SK-N-SH treated with all-trans-retinoic acid at 6 μM for 48 hours (cell line): ENCODE results near the gene GAK.

Source experiments
- CSDC2 ChIP-seq: fragments of 250-450 bp; sonication (Bioruptor Pico); IDR thresholded peaks from 2 replicates; pipeline ENCODE4 v1.5.0; 2020; ENCODE audit warnings: mild to moderate bottlenecking, moderate library complexity
- OSR1 ChIP-seq: fragments of 250-450 bp; sonication (Bioruptor Pico); IDR thresholded peaks from 2 replicates; pipeline ENCODE4 v1.8.0; 2022; ENCODE audit warnings: moderate library complexity, mild to moderate bottlenecking, inconsistent platforms
- TCF4 ChIP-seq: fragments of 250-450 bp; sonication (Bioruptor Pico); IDR thresholded peaks from 2 replicates; pipeline ENCODE4 v1.8.0; 2021; ENCODE audit warnings: mild to moderate bottlenecking, moderate library complexity, borderline replicate concordance
- TOX ChIP-seq: fragments of 250-450 bp; sonication (Bioruptor Pico); IDR thresholded peaks from 2 replicates; pipeline ENCODE4 v1.8.0; 2021; ENCODE audit warnings: mild to moderate bottlenecking, moderate library complexity, borderline replicate concordance

DNA sequence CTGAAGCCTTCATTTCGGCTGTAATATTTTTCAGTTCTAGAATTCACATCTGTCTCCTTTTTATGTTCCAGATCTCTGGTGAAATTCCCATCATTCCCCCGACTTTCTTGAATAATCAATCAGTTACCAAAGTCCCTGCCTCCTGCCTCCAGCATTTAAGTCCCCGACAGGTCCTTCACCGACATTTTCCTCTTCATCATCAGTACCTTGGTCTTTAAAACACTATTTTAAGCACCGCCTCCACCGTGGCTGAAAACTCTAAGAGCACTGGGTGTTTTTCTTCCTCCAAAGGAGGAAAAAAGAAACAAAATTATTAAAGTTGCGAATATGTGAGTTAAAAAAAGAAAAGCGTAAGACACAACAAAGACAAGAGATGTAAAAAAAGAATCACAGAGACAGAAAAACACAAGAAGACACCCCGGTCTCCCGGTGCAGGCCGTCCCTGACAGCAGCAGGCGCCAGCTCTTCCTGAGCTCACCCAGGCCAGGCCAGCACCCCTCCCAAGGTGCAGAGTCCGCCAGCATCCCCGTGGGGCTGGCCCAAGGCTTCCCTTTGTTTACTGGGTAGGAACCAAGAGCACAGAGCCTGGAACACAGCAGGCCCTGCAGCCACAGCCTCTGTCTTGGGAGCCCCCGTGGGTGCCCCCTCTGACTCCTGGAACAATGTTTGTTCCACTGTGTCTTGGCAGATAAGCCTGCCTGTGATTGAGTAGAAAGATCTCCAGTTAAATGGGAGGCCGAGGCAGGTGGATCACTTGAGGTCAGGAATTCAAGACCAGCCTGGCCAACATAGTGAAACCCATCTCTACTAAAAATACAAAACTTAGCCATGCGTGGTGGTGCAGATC lies 56.9 kb downstream of the GAK start:
- TF ChIP-seq OSR1 (no peak), TCF4 (no peak), TOX (CRISPR knock-in tag) (no peak), CSDC2 (CRISPR knock-in tag) (no peak)
